ENCODE measurements around the gene PPP1CC. TPM values are rescaled to one million over a fixed set of nuclear protein-coding genes. Genes with fewer than 3 reads are reported as not detected.

The PPP1CC gene
- total and polyA plus RNA-seq, 2 donors (not counting 3 experiments of a cell fraction or from before 2014, with no cell fraction given), result 67.1 to 139 TPM

- DNase-seq (ENCODE audit: low read depth, low spot score), result peak; percentile 47
Measured at GRCh38 chr12:110741341-110742095, 1.2 kb downstream of the PPP1CC start.

GRCh38 chr12:110739894-110740293 lies 2.8 kb downstream of the PPP1CC start:
- no peak overlapping the region for H3K27ac ChIP-seq (ENCODE audit: insufficient read depth, low read depth, low read length)
- no peak for FAIRE-seq
- no peak overlapping the region for H3K9ac ChIP-seq (replicated peaks; ENCODE audit: extremely low read depth, insufficient read depth, low read length)
- H3K27me3 ChIP-seq (ENCODE audit: control insufficient read depth in 2 of 2, insufficient read depth in 2 of 2, low read length in 2 of 2), result no peaks in the 10 kb centered on the region
- TF ChIP-seq JUN (IDR thresholded peaks at IDR 0.05; ENCODE audit: borderline replicate concordance, insufficient read depth, insufficient read length, low read depth) (no peak), EZH2 (IDR thresholded peaks at IDR 0.05; ENCODE audit: borderline replicate concordance, low read depth, low read length, severe bottlenecking) (no peak), POLR2A (IDR thresholded peaks at IDR 0.05; ENCODE audit: low read depth, low read length) (no peak), MYC (IDR thresholded peaks at IDR 0.05; ENCODE audit: low read depth, low read length) (no peak), CTCF (IDR thresholded peaks at IDR 0.05; ENCODE audit: extremely low read depth in 1 of 2, insufficient read depth in 1 of 2, low read depth in 1 of 2, low read length in 2 of 2) (no peak), MAX (IDR thresholded peaks at IDR 0.05; ENCODE audit: insufficient read depth, insufficient read length) (no peak), GATA2 (IDR thresholded peaks at IDR 0.05; ENCODE audit: insufficient read depth, insufficient read length, low read depth, low read length) (no peak), FOS (IDR thresholded peaks at IDR 0.05; ENCODE audit: borderline replicate concordance, insufficient read depth, low read length) (no peak), POLR2AphosphoS5 (IDR thresholded peaks at IDR 0.05; ENCODE audit: insufficient read depth, low read depth, low read length) (no peak)
- intact Hi-C loops (cut with micrococcal nuclease), result loop anchor here (5.0 kb wide), 3 partner anchors 193 to 288 kb away; partner anchors contain the start of genes ARPC3, RAD9B and VPS29
- peak overlapping the region; percentile 96 for H3K4me2 ChIP-seq (ENCODE audit: insufficient read depth, low read length)
- no peaks in the 10 kb centered on the region for H3K9me1 ChIP-seq (replicated peaks; ENCODE audit: control insufficient read depth, extremely low read depth, insufficient read depth, low read length)
- no peak overlapping the region for H2AFZ ChIP-seq (ENCODE audit: low read depth, low read length)
- H3K9me3 ChIP-seq (replicated peaks; ENCODE audit: control insufficient read depth, insufficient read depth, low read length), result no peaks in the 10 kb centered on the region
- dilution Hi-C loops (cut with MboI; ENCODE audit: extremely low pct_ligation_motif_present, low sequenced_read_pairs), result no loop called here
- POLR2A ChIA-PET, result interaction anchor here (0.5 kb wide), 1 partner anchor 65 kb away, joined by 3 read pairs; no protein-coding TSS in a partner anchor
- peaks cover 42% of the 10 kb centered on the region for H3K4me1 ChIP-seq (ENCODE audit: control insufficient read depth, extremely low read depth, insufficient read depth, low read length)
- peak overlapping the region in 1 of 3 experiments; percentile 24 for H3K4me3 ChIP-seq (replicated peaks in 1 of 3; ENCODE audit: insufficient read depth in 1 of 3, low read depth in 1 of 3, low read length in 3 of 3)
- peaks cover 78% of the 10 kb centered on the region for H3K79me2 ChIP-seq (ENCODE audit: control insufficient read depth, insufficient read depth, low read length)
- no TSS peak for BruUV-seq (replicated peaks)
- peaks cover 4% of the 10 kb centered on the region in 2 experiments for H3K36me3 ChIP-seq (ENCODE audit: control insufficient read depth in 2 of 2, extremely low read depth in 1 of 2, insufficient read depth in 2 of 2, low read length in 2 of 2)
- H4K20me1 ChIP-seq (replicated peaks; ENCODE audit: control insufficient read depth, extremely low read depth, insufficient read depth, low read length), result peaks cover 15% of the 10 kb centered on the region
- DNase-seq (ENCODE audit: low read depth, low spot score), result no peak
- CTCF ChIA-PET, result interaction anchor here (0.6 kb wide), 1 partner anchor 488 kb away, joined by 3 read pairs; no protein-coding TSS in a partner anchor

More at GRCh38 chr12:110741341-110742095, 1.2 kb downstream of the PPP1CC start:
- H3K4me2 ChIP-seq (ENCODE audit: insufficient read depth, low read length), result peak overlapping the region; percentile 96
- dilution Hi-C loops (cut with MboI; ENCODE audit: extremely low pct_ligation_motif_present, low sequenced_read_pairs) (no loop called here), intact Hi-C loops (cut with micrococcal nuclease) (loop anchor here (1.0 to 5.0 kb wide), 7 partner anchors 43 to 289 kb away; partner anchors contain the start of genes ARPC3, FAM216A, GPN3 and RAD9B)
- H3K27ac ChIP-seq (ENCODE audit: insufficient read depth, low read depth, low read length), result peak overlapping the region; percentile 13
- peak overlapping the region; percentile 94 to 97 (median 94) for H3K4me3 ChIP-seq (replicated peaks in 1 of 3; ENCODE audit: insufficient read depth in 1 of 3, low read depth in 1 of 3, low read length in 3 of 3)
- no peak overlapping the region for H2AFZ ChIP-seq (ENCODE audit: low read depth, low read length)
- no peaks in the 10 kb centered on the region for H3K9me1 ChIP-seq (replicated peaks; ENCODE audit: control insufficient read depth, extremely low read depth, insufficient read depth, low read length)
- peaks cover 42% of the 10 kb centered on the region for H3K4me1 ChIP-seq (ENCODE audit: control insufficient read depth, extremely low read depth, insufficient read depth, low read length)
- ChIA-PET CTCF (interaction anchor here (0.8 to 2.2 kb wide), 6 partner anchors 13 to 146 kb away, joined by 3 to 8 read pairs (median 4); no protein-coding TSS in a partner anchor), POLR2A (no interaction called here)
- FAIRE-seq, result peak; percentile 79
- H3K9ac ChIP-seq (replicated peaks; ENCODE audit: extremely low read depth, insufficient read depth, low read length), result peak overlapping the region; percentile 88
- TF ChIP-seq JUN (IDR thresholded peaks at IDR 0.05; ENCODE audit: borderline replicate concordance, insufficient read depth, insufficient read length, low read depth), result no peak
- TSS peak; percentile 51 for BruUV-seq (replicated peaks)
- H3K9me3 ChIP-seq (replicated peaks; ENCODE audit: control insufficient read depth, insufficient read depth, low read length), result no peaks in the 10 kb centered on the region
- no peaks in the 10 kb centered on the region for H3K27me3 ChIP-seq (ENCODE audit: control insufficient read depth in 2 of 2, insufficient read depth in 2 of 2, low read length in 2 of 2)
- H3K36me3 ChIP-seq (ENCODE audit: control insufficient read depth in 2 of 2, extremely low read depth in 1 of 2, insufficient read depth in 2 of 2, low read length in 2 of 2), result peaks cover 0 to 4% of the 10 kb centered on the region in 2 experiments
- H3K79me2 ChIP-seq (ENCODE audit: control insufficient read depth, insufficient read depth, low read length), result peaks cover 61% of the 10 kb centered on the region
- H4K20me1 ChIP-seq (replicated peaks; ENCODE audit: control insufficient read depth, extremely low read depth, insufficient read depth, low read length), result peaks cover 15% of the 10 kb centered on the region

Data from endothelial cell of umbilical vein (primary cell).